Endometrial microvascular endothelial cells (primary cell): Measurements from ENCODE around the gene FAM156A. TPM values are rescaled to one million over a fixed set of nuclear protein-coding genes. Genes with fewer than 3 reads are reported as not detected.
"Not testable (repeated sequence)": the region's sequence is repeated elsewhere in the genome, so short reads cannot be mapped to it uniquely, and the experiment has no call there.

Source experiments
- in situ Hi-C: cut with HindIII; loops from 2 replicates; pipeline ENCODE4 v1.10.0; 2017; ENCODE audit warnings: low sequenced_read_pairs, low pct_unique_long_range_greater_than_20kb; ENCODE audit errors: inconsistent ontology term
- total RNA-seq: library from RNA; depleted of rRNA; stranded (reverse); fragments of >200 nt; gene quantifications from one replicate; pipeline ENCODE4 v1.2.3, GENCODE V29; 2015; ENCODE audit errors: inconsistent ontology term

FAM156A gene
- total RNA-seq, 1 donor from 2014 or later = 6.1 TPM

GRCh38 chrX:52974336-52974992 is 16.1 kb upstream of the FAM156A start:
- in situ Hi-C loops = not testable (repeated sequence)

DNA sequence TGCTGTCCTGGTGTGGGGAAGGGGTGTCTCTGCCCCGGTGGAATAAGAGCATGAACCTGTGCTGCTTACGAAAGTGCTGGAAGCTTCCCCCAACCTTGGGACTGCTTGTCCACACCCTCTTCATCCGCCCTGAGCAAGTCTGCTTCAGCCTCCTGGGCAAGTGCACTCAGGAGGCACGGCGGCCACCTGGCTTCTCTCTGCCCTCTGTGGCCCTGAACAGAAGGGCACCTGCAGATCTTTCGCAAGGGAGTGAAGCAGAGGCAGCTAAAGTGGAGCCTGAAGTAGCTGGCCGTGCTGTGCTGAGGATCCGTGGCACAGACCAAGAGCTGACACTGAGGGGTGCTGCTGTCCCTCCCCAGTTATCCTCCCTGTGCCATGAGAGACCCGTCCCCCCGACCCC is 9.6 kb upstream of the FAM156A start:
- in situ Hi-C loops = not testable (repeated sequence)

DNA sequence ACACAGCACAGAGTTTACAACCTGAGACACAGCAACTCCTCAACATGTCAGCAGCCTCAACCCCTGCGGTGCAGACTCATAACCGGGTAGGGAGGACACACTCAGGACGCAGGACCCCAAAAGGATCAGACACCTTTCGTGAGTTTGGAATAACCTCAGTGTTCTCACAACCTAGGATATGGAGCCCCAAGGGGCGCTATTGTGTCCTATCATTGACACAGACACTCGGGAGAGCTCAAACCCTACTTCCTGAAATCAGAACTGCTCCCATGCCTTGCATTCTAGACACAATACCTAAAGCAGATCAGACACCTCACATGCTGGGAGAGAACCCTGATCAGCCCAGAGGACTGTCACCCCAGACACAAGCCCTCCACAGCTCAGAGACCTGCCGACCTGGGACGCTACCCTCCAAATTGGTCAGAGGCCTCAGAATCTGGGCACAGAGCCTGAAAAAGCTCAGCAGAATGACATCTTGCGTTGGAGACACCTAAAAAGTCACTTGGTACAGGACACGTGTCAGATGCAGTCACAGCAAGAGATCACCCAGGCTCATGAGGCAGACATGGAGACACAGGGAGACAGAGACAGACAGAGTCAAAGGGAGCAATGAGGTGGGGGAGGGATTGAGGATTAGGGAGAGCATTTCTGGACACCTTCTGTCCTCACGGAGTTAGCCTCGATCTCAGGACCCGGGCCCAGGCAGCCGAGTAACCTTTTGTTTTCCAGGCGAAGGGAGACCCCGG is 8.8 kb upstream of the FAM156A start:
- in situ Hi-C loops = not testable (repeated sequence)

DNA sequence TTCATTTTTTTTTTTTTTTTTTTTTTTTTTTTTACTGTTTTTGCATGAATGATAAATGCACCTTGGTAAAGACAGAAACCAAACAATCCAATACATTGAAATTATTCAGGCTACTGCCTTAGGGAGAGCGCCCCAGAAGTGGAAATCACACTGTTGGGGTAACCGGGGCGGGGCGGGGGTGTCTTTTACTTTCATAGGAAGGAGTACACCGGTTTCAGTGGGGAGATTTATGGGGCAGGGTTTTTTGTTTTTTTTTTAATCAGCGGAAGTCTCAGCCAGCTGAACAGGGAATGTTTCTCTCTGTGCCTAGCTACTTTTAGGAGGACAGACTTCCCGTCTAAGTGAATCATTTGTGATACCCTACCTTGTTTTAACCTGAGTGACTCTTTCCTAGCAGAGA is 643 bp upstream of the FAM156A start:
- in situ Hi-C loops = not testable (repeated sequence)

GRCh38 chrX:52949884-52950283 is 8.4 kb downstream of the FAM156A start:
- in situ Hi-C loops = not testable (repeated sequence)

GRCh38 chrX:52949325-52949724 is 9.0 kb downstream of the FAM156A start:
- in situ Hi-C loops = not testable (repeated sequence)

DNA sequence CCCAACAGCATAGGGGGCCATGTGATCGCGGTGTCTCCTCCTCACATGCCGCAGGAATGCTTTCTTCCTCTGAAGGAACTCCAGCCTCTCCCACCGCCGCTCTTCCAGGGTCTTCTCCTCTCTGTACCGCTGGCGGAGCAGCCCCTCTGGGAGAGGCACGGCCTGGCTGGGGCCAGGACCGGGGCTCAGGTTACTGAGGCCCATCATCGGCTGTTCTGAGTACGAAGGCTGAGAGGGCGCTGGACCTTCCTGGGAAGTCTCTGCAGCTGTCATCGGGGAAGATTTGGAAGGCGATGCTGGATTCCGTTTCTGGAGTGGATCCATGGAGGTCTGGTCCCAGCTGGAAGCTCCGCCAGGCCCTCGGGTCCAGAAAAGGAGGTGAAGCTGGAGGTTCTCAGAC is 10.1 kb downstream of the FAM156A start:
- in situ Hi-C loops = not testable (repeated sequence)

DNA sequence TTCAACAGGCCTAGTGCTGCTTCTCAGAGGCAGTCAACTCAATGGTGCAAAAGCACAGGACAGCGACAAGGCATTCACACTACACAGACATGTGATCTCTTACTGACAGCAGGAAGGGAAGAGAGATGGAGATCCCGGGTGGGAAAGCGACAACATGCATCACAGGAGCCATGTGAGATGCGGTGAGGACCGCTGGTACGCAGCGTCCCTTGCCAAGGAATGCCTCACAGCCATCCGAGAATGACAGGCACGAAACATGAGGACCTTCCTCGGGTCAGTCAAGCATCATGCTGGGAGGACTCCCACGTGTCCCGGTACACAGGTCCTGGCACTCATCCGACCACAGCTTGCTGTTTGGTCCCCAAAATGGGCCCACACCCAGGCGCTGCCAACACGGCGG is 10.8 kb downstream of the FAM156A start:
- in situ Hi-C loops = not testable (repeated sequence)

DNA sequence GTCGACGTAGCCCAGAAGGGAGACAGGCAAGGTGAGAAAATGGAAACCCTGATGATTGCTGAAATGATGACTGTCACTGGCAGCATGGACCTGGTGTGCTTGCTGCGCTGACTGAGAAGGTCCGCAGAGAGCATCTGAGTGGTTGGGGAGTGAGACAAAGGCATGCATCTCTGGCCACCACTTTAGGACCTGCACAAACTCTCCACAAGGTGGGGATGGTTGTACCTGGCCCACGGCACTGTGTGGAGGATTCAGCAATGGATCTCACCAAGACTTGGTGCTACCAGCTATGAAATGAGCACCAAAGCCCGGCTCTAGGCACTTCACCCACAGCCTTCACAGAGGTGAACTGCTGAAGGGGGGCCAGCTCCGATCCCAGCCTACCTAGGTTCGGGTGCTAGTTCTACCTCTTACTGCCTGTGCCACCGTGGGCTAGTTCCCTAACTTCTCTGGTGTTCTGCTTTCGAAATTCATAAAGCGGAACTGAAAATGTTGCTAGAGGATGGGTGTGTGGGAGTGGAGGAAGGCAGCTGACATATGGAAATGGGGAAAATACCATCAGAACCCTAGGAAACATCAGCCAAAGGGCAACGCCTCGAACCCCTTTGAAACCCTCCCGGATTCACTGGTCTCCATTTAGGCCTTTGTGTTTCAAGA is 12.4 kb downstream of the FAM156A start:
- in situ Hi-C loops = not testable (repeated sequence)

GRCh38 chrX:52941728-52942127 is 16.6 kb downstream of the FAM156A start:
- in situ Hi-C loops = not testable (repeated sequence)

DNA sequence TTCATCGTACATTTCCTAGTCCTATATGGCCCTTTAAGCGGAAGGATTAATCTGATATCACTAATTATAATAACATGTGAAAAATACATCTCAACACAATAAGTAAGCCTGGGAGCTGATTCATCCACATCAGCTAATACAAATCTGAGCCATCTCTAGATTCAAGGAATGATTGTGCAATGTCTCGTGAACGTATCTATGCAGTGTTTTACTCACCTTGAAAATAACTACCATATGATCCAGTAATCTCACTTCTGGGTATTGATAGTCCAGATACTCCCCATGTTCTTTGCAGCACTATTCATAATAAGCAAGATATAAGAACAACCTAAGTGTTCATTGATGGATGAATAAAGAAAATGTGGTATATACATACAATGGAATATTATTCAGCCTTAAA is 17.6 kb downstream of the FAM156A start:
- in situ Hi-C loops = not testable (repeated sequence)

DNA sequence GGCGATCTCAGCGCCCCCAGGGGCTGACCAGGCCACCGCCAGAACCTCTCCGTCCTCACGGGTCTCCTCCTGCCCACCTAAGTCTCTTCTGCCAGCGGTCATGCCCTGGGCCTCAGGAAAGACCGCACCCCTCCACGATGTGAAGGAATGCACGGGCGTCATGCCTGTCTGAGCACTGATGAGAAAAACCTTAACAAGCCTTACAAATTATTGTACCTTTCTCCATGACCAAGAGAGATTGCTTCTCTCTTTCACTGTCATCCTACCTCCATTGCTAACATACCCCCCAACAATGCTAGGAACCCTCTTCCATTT is 22.9 kb downstream of the FAM156A start:
- in situ Hi-C loops = not testable (repeated sequence)

- in situ Hi-C loops = no loop called here
Observed at GRCh38 chrX:52934704-52935469, 23.4 kb downstream of the FAM156A start.

DNA sequence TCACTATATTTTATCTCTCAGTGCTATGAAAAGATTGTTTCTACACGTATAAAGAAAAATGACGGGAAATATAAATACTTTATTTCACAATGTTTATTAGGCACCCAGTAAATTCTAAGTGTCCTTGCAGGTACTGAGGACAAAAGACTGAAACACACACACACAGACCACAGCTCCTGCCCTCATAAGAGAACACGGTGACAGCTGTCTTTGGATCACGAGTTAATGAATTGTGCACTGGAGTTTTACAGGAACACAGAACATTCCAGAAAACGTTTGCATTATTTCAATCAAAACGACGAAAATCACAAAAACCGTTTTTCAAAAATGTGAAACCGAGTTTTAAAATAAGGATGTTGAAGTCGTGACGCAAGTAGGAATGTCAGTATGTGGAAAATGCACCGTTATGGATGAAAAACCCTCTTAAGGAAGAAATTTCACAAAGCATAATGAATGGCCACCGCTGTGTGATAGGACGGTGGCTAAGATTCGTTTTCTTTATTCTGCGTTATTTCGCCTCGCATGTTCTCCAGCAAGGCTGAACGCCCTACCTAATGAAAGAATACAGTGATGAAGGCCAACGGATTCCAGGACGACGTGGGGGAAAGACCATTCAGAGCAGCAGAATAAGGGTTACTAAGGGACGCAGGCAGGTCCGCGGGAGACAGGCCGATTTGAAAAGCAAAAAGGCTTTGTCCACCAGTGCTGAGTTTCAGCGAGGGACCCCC is 24.2 kb downstream of the FAM156A start:
- in situ Hi-C loops = no loop called here

- in situ Hi-C loops = no loop called here
Observed at GRCh38 chrX:52933213-52933612, 25.1 kb downstream of the FAM156A start.

DNA sequence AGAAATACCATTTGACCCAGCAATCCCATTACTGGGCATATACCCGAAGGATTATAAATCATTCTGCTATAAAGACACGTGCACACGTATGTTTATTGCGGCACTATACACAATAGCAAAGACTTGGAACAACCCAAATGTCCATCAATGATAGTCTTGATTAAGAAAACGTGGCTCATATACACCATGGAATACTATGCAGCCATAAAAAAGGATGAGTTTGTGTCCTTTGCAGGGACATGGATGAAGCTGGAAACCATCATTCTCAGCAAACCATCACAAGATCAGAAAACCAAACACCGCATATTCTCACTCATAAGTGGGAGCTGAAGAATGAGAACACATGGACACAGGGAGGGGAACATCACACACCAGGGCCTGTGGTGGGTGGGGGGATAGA is 28.1 kb downstream of the FAM156A start:
- in situ Hi-C loops = not testable (repeated sequence)

GRCh38 chrX:52923781-52924241 is 34.5 kb downstream of the FAM156A start:
- in situ Hi-C loops = no loop called here

- in situ Hi-C loops = not testable (repeated sequence)
Observed at GRCh38 chrX:52914704-52915103, 43.6 kb downstream of the FAM156A start.

DNA sequence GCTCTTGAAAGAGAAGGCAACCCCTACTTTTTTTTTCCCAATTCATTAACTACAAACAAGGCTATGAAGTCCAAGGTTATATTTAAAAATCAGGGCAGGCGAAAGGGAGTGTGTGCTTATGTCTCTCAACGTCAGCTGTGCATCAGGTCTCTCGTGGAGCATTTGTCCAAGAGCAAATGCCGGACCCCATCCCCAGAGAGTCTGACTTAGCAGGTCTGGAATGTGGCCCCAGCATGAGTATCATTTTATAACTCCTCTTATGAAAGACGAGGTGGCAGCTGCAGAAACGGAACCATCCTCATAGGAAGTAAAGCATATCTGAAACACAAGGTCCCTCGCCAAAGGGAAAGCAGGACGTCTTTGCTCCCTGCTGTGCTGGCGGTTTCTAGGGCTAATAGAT is 44.6 kb downstream of the FAM156A start:
- in situ Hi-C loops = not testable (repeated sequence)
